H9 (cell line): ENCODE results near the gene OVOL1. TPM values are rescaled to one million over a fixed set of nuclear protein-coding genes. Genes with fewer than 3 reads are reported as not detected.

Experiments
- DNase-seq: peaks from one replicate; pipeline ENCODE4 v3.0.0-alpha.2; 2017
- H2AFZ ChIP-seq: one replicate; pipeline ENCODE4 v1.6.1; 2013; ENCODE audit warnings: mild to moderate bottlenecking, low read length, control low read depth, moderate library complexity
- H2AK5ac ChIP-seq: 2 replicates; pipeline ENCODE4 v1.6.1; 2013; ENCODE audit warnings: low read length, control low read depth, mixed read lengths; ENCODE audit not compliant: insufficient read length
- H2BK120ac ChIP-seq: one replicate; pipeline ENCODE4 v1.6.1; 2013; ENCODE audit warnings: low read depth, mild to moderate bottlenecking, low read length, control low read depth, inconsistent platforms; ENCODE audit not compliant: poor library complexity, severe bottlenecking
- H2BK12ac ChIP-seq: 2 replicates; pipeline ENCODE4 v1.6.1; 2013; ENCODE audit warnings: low read length, control low read depth, mixed read lengths, low read depth; ENCODE audit not compliant: insufficient read length
- H2BK15ac ChIP-seq: 2 replicates; pipeline ENCODE4 v1.6.1; 2013; ENCODE audit warnings: low read depth, low read length, control low read depth
- H2BK20ac ChIP-seq: one replicate; pipeline ENCODE4 v1.6.1; 2013; ENCODE audit warnings: low read depth, mild to moderate bottlenecking, low read length, control low read depth, inconsistent platforms; ENCODE audit not compliant: poor library complexity, severe bottlenecking
- H2BK5ac ChIP-seq: 2 replicates; pipeline ENCODE4 v1.6.1; 2013; ENCODE audit warnings: low read length, control low read depth, mixed read lengths; ENCODE audit not compliant: insufficient read length
- H3K14ac ChIP-seq: 2 replicates; pipeline ENCODE4 v1.6.1; 2013; ENCODE audit warnings: low read length, control low read depth; ENCODE audit not compliant: insufficient read depth
- H3K18ac ChIP-seq: 2 replicates; pipeline ENCODE4 v1.6.1; 2013; ENCODE audit warnings: low read depth, mild to moderate bottlenecking, mixed read lengths, low read length, control low read depth; ENCODE audit not compliant: insufficient read length
- H3K23ac ChIP-seq: 2 replicates; pipeline ENCODE4 v1.6.1; 2013; ENCODE audit warnings: low read length, control low read depth, mixed read lengths, low read depth; ENCODE audit not compliant: insufficient read length
- H3K23me2 ChIP-seq: 2 replicates; pipeline ENCODE4 v1.6.1; 2013; ENCODE audit warnings: low read depth, mild to moderate bottlenecking, mixed read lengths, low read length, control low read depth; ENCODE audit not compliant: insufficient read length, poor library complexity, severe bottlenecking
- H3K27ac ChIP-seq: 2 replicates; pipeline ENCODE4 v1.5.1; 2013; ENCODE audit warnings: low read length, control low read depth, mixed read lengths, low read depth; ENCODE audit not compliant: insufficient read length
- H3K27me3 ChIP-seq: 2 replicates; pipeline ENCODE4 v1.6.1; 2013; ENCODE audit warnings: low read length, control low read depth, inconsistent platforms; ENCODE audit not compliant: insufficient read depth
- H3K4ac ChIP-seq: 2 replicates; pipeline ENCODE4 v1.6.1; 2013; ENCODE audit warnings: low read depth, mild to moderate bottlenecking, control low read depth, inconsistent platforms, low read length, moderate library complexity
- H3K4me1 ChIP-seq: 2 replicates; pipeline ENCODE4 v1.6.1; 2013; ENCODE audit warnings: low read length, control low read depth, inconsistent platforms; ENCODE audit not compliant: insufficient read depth
- H3K4me2 ChIP-seq: 2 replicates; pipeline ENCODE4 v1.6.1; 2013; ENCODE audit warnings: low read length, control low read depth, mixed read lengths; ENCODE audit not compliant: insufficient read length, insufficient read depth
- H3K56ac ChIP-seq: 2 replicates; pipeline ENCODE4 v1.6.1; 2013; ENCODE audit warnings: low read depth, mild to moderate bottlenecking, mixed read lengths, low read length, control low read depth; ENCODE audit not compliant: insufficient read length
- H3K79me1 ChIP-seq: 2 replicates; pipeline ENCODE4 v1.6.1; 2013; ENCODE audit warnings: low read depth, mild to moderate bottlenecking, moderate library complexity, low read length, control low read depth, inconsistent platforms; ENCODE audit not compliant: insufficient read depth, poor library complexity, severe bottlenecking
- H3K79me2 ChIP-seq: 2 replicates; pipeline ENCODE4 v1.6.1; 2013; ENCODE audit warnings: low read length, control low read depth, inconsistent platforms; ENCODE audit not compliant: insufficient read depth
- H3K9ac ChIP-seq: 2 replicates; pipeline ENCODE4 v1.6.1; 2013; ENCODE audit warnings: low read length, control low read depth, mixed read lengths; ENCODE audit not compliant: insufficient read length; ENCODE audit errors: extremely low read depth
- H3K9me3 ChIP-seq: one replicate; pipeline ENCODE4 v1.6.1; 2013; ENCODE audit warnings: low read depth, low read length, inconsistent platforms; ENCODE audit not compliant: control insufficient read depth
- H3T11ph ChIP-seq: one replicate; pipeline ENCODE4 v1.6.1; 2013; ENCODE audit warnings: mild to moderate bottlenecking, low read length, control low read depth, inconsistent platforms
- H4K20me1 ChIP-seq: one replicate; pipeline ENCODE4 v1.6.1; 2013; ENCODE audit not compliant: control insufficient read depth, insufficient read length, insufficient read depth
- H4K5ac ChIP-seq: 2 replicates; pipeline ENCODE4 v1.6.1; 2013; ENCODE audit warnings: low read depth, mild to moderate bottlenecking, mixed read lengths, low read length, control low read depth; ENCODE audit not compliant: insufficient read length
- H4K8ac ChIP-seq: replicated peaks from 2 replicates; pipeline ENCODE4 v1.6.1; 2013; ENCODE audit warnings: low read length, control low read depth, mixed read lengths, low read depth; ENCODE audit not compliant: insufficient read length
- H4K91ac ChIP-seq: 2 replicates; pipeline ENCODE4 v1.6.1; 2013; ENCODE audit warnings: low read depth, mild to moderate bottlenecking, moderate library complexity, mixed read lengths, low read length, control low read depth; ENCODE audit not compliant: insufficient read length
- H3K27ac Mint-ChIP-seq, 3 experiments: 2 replicates in 2 of 3; 3 replicates in 1 of 3; pipeline ENCODE4 v1.8.0; 2020 to 2021; ENCODE audit warnings: mixed read lengths in 3 of 3, mild to moderate bottlenecking in 1 of 3, moderate library complexity in 1 of 3
- H3K27me3 Mint-ChIP-seq: 2 replicates; pipeline ENCODE4 v1.8.0; 2021; ENCODE audit warnings: low read depth, mild to moderate bottlenecking, moderate library complexity, mixed read lengths
- H3K36me3 Mint-ChIP-seq, 3 experiments: 2 replicates in 2 of 3; 3 replicates in 1 of 3; pipeline ENCODE4 v1.8.0; 2020 to 2021; ENCODE audit warnings: low read depth in 3 of 3, mixed read lengths in 3 of 3; ENCODE audit not compliant: insufficient read depth in 1 of 3
- H3K4me1 Mint-ChIP-seq, 2 experiments: 2 replicates each; pipeline ENCODE4 v1.8.0; 2020; ENCODE audit warnings: mixed read lengths in 2 of 2
- H3K4me3 Mint-ChIP-seq, 2 experiments: 2 replicates in 1 of 2; 3 replicates in 1 of 2; pipeline ENCODE4 v1.8.0; 2020 to 2021; ENCODE audit warnings: mild to moderate bottlenecking in 2 of 2, mixed read lengths in 2 of 2, moderate library complexity in 1 of 2
- H3K9me3 Mint-ChIP-seq, 2 experiments: 2 replicates in 1 of 2; 3 replicates in 1 of 2; pipeline ENCODE4 v1.8.0; 2020; ENCODE audit warnings: mild to moderate bottlenecking in 2 of 2, mixed read lengths in 2 of 2, moderate library complexity in 1 of 2
- CTCF ChIP-seq: fragments of 200-600 bp; sonication (generic); conservative IDR thresholded peaks from 3 replicates; pipeline ENCODE4 v1.8.0; 2021; ENCODE audit warnings: antibody characterized with exemption, mild to moderate bottlenecking
- WGBS: extraction: QIAGEN DNeasy Blood & Tissue Kit; methylation state at CpG from one replicate; pipeline ENCODE4 v1.1.7; 2013; ENCODE audit warnings: missing lambda C conversion rate, low lambda C conversion rate, mixed read lengths; ENCODE audit not compliant: insufficient read length; ENCODE audit errors: extremely low coverage; 5-methylcytosine and 5-hydroxymethylcytosine counted together
- total RNA-seq: library from RNA; stranded (reverse); gene quantifications from 2 replicates; pipeline ENCODE4 v1.2.1, GENCODE V29; 2021

The OVOL1 gene
- total RNA-seq, 1 experiment from 2014 or later: 5.1 TPM

GRCh38 chr11:65843811-65844210 is 56.9 kb downstream of the OVOL1 start:
- WGBS: no CpG with 5 or more reads among the region's 3 CpGs
- no peaks in the 10 kb centered on the region for H3K27me3 ChIP-seq
- no peak overlapping the region for H3K27ac Mint-ChIP-seq

More at GRCh38 chr11:65843811-65844210, 56.9 kb downstream of the OVOL1 start:
- Histone ChIP-seq H3K9me3 (no peaks in the 10 kb centered on the region), H3K9ac (no peak overlapping the region), H4K8ac (no peak overlapping the region), H3K14ac (no peak overlapping the region), H3K18ac (no peak overlapping the region), H3T11ph (no peak overlapping the region), H3K23ac (no peak overlapping the region), H4K20me1 (no peaks in the 10 kb centered on the region), H3K27ac (no peak overlapping the region), H3K79me2 (no peaks in the 10 kb centered on the region), H2BK15ac (no peak overlapping the region), H3K56ac (no peak overlapping the region), H2BK20ac (no peak overlapping the region), H2AFZ (no peak overlapping the region), H3K4me2 (no peak overlapping the region), H4K5ac (no peak overlapping the region), H3K4ac (no peak overlapping the region), H3K79me1 (no peaks in the 10 kb centered on the region), H2AK5ac (no peak overlapping the region), H3K23me2 (no peaks in the 10 kb centered on the region), H2BK120ac (no peak overlapping the region), H2BK5ac (no peak overlapping the region), H2BK12ac (no peak overlapping the region), H3K4me1 (no peaks in the 10 kb centered on the region), H4K91ac (no peak overlapping the region)
- Mint-ChIP-seq H3K4me1 (no peaks in the 10 kb centered on the region), H3K4me3 (no peak overlapping the region), H3K9me3 (no peaks in the 10 kb centered on the region), H3K36me3 (no peaks in the 10 kb centered on the region), H3K27me3 (peaks cover 11% of the 10 kb centered on the region)
- no peak for TF ChIP-seq CTCF
- DNase-seq: no peak
